ENCODE results near the gene FSTL3.
"Not testable (repeated sequence)": the region's sequence is repeated elsewhere in the genome, so short reads cannot be mapped to it uniquely, and the experiment has no call there.

FSTL3 gene

DNA sequence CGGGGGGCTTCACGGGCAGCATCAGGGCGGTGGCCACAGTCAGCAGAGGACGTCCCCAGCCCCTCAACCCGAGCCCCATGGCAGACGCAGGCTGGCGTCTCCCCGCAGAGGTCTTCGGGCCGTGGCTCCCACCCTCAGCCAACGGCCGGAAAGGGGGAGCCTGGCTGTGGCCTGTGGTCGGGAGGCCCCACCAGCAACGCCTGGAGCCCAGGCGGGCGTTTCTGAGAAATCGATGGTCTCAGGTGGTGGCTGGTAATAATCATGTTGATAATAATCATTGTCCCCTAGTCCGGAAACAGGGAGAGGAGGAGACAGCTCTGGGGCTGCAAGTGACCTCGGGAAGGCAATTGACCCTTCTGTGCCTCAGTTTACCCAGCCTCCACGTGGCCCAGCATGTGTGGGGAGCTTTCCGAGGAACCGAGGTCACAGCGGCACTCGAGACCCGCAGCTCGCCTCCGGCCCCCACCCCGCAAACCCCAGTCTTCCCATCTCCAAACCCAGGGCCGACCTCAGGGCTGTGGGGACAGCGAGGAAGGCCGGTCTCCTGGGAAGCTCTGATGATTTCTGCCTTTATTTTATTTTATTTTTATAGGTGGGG is 19.3 kb downstream of the FSTL3 start, which contains the start of gene PRSS57:
Gene PRSS57, minus strand, starts transcription at position 101 of the 598 bp plus-strand sequence. Its CDS starts 22 bp downstream, at position 79.
- DNase-seq (ENCODE audit: extremely low spot score), result no peak
- TF ChIP-seq, protein P1, sequence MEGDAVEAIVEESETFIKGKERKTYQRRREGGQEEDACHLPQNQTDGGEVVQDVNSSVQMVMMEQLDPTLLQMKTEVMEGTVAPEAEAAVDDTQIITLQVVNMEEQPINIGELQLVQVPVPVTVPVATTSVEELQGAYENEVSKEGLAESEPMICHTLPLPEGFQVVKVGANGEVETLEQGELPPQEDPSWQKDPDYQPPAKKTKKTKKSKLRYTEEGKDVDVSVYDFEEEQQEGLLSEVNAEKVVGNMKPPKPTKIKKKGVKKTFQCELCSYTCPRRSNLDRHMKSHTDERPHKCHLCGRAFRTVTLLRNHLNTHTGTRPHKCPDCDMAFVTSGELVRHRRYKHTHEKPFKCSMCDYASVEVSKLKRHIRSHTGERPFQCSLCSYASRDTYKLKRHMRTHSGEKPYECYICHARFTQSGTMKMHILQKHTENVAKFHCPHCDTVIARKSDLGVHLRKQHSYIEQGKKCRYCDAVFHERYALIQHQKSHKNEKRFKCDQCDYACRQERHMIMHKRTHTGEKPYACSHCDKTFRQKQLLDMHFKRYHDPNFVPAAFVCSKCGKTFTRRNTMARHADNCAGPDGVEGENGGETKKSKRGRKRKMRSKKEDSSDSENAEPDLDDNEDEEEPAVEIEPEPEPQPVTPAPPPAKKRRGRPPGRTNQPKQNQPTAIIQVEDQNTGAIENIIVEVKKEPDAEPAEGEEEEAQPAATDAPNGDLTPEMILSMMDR (IDR thresholded peaks at IDR 0.05; ENCODE audit: control extremely low read depth, extremely low read depth, low read depth, missing control alignments), result no peak
- POLR2A ChIA-PET, result no interaction called here
- CTCF ChIA-PET, result no interaction called here

DNA sequence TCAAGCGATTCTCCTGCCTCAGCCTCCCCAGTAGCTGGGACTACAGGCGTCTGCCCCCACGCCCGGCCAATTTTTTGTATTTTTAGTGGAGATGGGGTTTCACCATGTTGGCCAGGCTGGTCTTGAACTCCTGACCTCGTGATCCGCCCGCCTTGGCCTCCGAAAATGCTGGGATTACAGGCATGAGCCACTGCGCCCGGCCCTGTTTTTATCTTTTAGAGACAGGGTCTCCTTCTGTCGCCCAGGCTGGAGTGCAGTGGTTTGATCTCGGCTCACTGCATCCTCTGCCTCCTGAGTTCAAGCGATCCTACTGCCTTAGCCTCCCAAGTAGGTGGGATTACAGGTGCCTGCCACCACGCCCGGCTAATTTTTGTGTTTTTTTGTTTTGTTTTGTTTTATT is 22.3 kb downstream of the FSTL3 start:
- POLR2A ChIA-PET; CTCF ChIA-PET; DNase-seq (ENCODE audit: extremely low spot score): not testable (repeated sequence)

DNA sequence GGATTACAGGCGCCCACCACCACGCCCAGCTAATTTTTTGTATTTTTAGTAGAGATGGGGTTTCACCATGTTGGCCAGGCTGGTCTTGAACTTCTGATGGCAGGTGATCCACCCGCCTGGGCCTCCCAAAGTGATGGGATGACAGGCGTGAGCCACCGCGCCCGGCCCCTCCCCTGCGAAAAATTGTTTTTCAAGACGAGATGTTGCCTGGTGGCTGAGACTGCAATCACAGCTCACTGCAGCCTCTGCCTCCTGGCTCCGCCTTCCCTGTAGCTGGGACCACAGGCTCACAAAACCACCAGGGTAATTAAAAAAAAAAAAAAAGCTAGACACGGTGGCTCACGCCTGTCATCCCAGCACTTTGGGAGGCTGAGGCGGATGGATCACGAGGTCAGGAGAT is 23.7 kb downstream of the FSTL3 start:
- ChIA-PET CTCF (interaction anchor here (1.2 kb wide), 1 partner anchor 8 kb away, joined by 4 read pairs; no protein-coding TSS in a partner anchor), POLR2A (interaction anchor here (0.6 kb wide), 2 partner anchors 121 to 148 kb away, joined by 3 read pairs; no protein-coding TSS in a partner anchor)
- not testable (repeated sequence) for DNase-seq (ENCODE audit: extremely low spot score)

DNA sequence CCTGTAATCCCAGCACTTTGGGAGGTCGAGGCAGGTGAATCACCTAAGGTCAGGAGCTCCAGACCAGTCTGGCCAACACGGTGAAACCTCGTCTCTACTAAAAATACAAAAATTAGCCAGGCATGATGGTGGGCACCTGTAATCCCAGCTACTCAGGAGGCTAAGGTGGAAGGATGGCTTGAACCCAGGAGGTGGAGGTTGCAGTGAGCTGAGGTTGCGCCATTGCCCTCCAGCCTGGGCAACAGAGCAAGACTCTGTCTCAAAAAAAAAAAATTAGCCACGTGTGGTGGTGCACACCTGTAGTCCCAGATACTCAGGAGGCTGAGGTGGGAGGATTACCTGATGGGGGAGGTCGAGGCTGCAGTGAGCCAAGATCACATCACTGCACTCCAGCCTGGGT is 26.7 kb downstream of the FSTL3 start:
- POLR2A ChIA-PET, result interaction anchor here (0.6 kb wide), 1 partner anchor 127 kb away, joined by 4 read pairs; no protein-coding TSS in a partner anchor
- not testable (repeated sequence) for DNase-seq (ENCODE audit: extremely low spot score)
- CTCF ChIA-PET, result interaction anchor here (1.5 to 2.1 kb wide), 2 partner anchors 31 to 96 kb away, joined by 3 to 6 read pairs; no protein-coding TSS in a partner anchor

DNA sequence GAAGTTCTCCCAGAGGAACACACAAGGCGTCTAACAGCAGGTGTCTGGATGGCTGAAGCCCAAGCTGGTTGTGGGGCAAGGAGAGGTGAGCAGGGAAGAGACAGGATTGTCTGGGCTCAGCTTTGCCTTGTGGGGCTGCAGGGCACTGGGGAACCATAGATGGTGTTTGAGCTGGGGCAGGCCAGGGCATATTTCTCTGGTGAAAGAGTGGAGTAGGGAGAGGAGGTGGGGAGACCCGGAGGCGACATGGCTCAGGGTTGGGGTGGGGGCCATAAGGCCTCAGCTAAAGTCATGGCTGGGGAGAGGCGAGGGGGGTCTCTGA is 27.1 kb downstream of the FSTL3 start:
- POLR2A ChIA-PET, result interaction anchor here (0.6 kb wide), 1 partner anchor 127 kb away, joined by 4 read pairs; no protein-coding TSS in a partner anchor
- CTCF ChIA-PET, result interaction anchor here (0.8 to 2.1 kb wide), 3 partner anchors 23 to 97 kb away, joined by 3 to 6 read pairs (median 3); no protein-coding TSS in a partner anchor
- no peak for DNase-seq (ENCODE audit: extremely low spot score)
- TF ChIP-seq, protein P1 (IDR thresholded peaks at IDR 0.05; ENCODE audit: control extremely low read depth, extremely low read depth, low read depth, missing control alignments), result no peak

DNA sequence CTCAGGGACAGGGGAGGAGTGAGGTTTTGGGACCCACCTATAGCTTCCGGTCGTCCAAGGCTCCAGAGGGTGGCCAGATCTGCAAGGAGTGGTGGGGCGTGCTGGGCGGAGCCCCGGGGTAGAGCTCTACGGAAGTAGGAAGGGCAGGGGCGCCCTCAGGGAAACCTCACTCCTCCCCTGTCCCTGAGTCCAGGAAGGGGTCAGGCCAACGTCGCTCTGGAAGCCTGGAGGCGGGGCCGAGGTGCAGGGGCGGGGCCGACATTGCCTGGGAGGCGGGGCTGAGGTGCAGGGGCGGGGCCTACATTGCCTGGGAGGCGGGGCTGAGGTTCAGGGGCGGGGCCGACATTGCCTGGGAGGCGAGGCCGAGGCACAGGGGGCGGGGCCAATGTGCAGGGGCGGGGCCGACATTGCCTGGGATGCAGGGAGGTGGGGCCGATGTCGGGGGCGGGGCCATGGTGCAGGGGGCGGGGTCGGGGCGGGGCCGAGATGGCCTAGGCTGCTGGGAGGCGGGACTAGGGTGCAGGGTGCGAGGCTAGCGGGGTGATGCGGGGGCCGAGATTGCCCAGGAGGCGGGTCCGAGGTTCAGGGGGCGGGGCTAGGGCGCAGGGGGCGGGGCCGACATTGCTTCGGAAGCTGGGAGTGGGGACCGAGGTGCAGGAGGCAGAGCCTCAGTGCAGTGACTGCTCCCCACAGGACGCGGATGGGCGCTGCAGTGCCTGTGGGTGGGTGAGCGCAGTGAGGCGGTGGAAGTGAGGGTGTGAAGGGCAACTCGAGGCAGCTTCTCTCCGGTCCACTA is 27.7 kb downstream of the FSTL3 start:
- ChIA-PET POLR2A (no interaction called here), CTCF (interaction anchor here (0.8 to 2.1 kb wide), 3 partner anchors 24 to 97 kb away, joined by 3 to 6 read pairs (median 3); no protein-coding TSS in a partner anchor)
- DNase-seq (ENCODE audit: extremely low spot score), result peak; percentile 73
- TF ChIP-seq, protein P1 (IDR thresholded peaks at IDR 0.05; ENCODE audit: control extremely low read depth, extremely low read depth, low read depth, missing control alignments), result no peak

DNA sequence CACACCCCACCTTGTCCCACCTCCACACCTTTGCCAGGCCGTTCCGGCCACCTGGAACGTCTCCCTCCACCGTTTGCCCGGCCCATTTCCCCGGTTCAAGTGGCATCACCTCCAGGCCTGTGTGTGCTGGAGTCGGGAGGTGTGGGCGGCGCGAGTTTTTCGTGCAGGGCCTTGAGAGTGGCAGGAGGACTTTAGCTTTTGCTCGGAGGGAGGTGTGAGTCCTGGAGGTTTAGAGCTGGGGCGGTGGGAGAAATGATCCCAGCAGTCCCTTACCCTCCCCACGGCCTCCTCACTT is 28.2 kb downstream of the FSTL3 start:
- no peak for DNase-seq (ENCODE audit: extremely low spot score)
- CTCF ChIA-PET, result interaction anchor here (0.8 to 2.1 kb wide), 2 partner anchors 24 to 30 kb away, joined by 3 to 6 read pairs; no protein-coding TSS in a partner anchor
- POLR2A ChIA-PET, result no interaction called here
- TF ChIP-seq, protein P1 (IDR thresholded peaks at IDR 0.05; ENCODE audit: control extremely low read depth, extremely low read depth, low read depth, missing control alignments), result no peak
